ENCODE measurements around the gene TMEM263. TPM values are rescaled to one million over a fixed set of nuclear protein-coding genes. Genes with fewer than 3 reads are reported as not detected.
A peak's percentile ranks its signal among the peaks of the same experiment; 100 is the strongest.
"Not testable (repeated sequence)": the region's sequence is repeated elsewhere in the genome, so short reads cannot be mapped to it uniquely, and the experiment has no call there.

TMEM263 gene
- total RNA-seq, 8 experiments from 2014 or later = 17.1 to 96.1 (median 38.3) TPM

- in situ Hi-C loops (cut with MboI; ENCODE audit: low pct_unique_long_range_greater_than_20kb in 2 of 9, low sequenced_read_pairs in 9 of 9, unreplicated experiment in 9 of 9) = loop anchor here in 7 of 9 experiments (10.0 to 25.0 kb wide), 4 partner anchors 531 to 681 kb away; partner anchors contain the start of genes POLR3B (in 2 of the 7) and CKAP4 (in 1 of the 7)
- 0 to 43% (median 5%) methylated on average over 1 to 3 of the region's 3 CpGs; no CpG with 5 or more reads in 1 of the 10 experiments for WGBS, 10 experiments
- Histone ChIP-seq H3K4me1 (replicated peaks in 1 of 2) (peaks cover 3 to 14% of the 10 kb centered on the region in 2 donors), H3K27ac (peak overlapping the region in 1 of 2 donors; percentile 84), H3K4me3 (no peak overlapping the region)
- ATAC-seq (replicated peaks in 6 of 8) = peak in 7 of 8 experiments; percentile 15 to 57 (median 37)
These were observed 37.0 kb upstream of the TMEM263 start for GRCh38 chr12:106918746-106919145.

GRCh38 chr12:106919910-106920544 lies 35.7 kb upstream of the TMEM263 start:
- ATAC-seq (replicated peaks in 6 of 8) = peak in 2 of 8 experiments; percentile 3 to 18
- WGBS, 10 experiments = 18 to 100% (median 43%) methylated on average over 1 to 4 of the region's 4 CpGs
- peaks cover 3 to 14% of the 10 kb centered on the region in 2 donors for H3K4me1 ChIP-seq (replicated peaks in 1 of 2)
- H3K4me3 ChIP-seq = no peak overlapping the region
- H3K27ac ChIP-seq = no peak overlapping the region
- in situ Hi-C loops (cut with MboI; ENCODE audit: low pct_unique_long_range_greater_than_20kb in 2 of 9, low sequenced_read_pairs in 9 of 9, unreplicated experiment in 9 of 9) = loop anchor here in 8 of 9 experiments (10.0 to 25.0 kb wide), 4 partner anchors 533 to 683 kb away; partner anchors contain the start of genes POLR3B (in 2 of the 8) and CKAP4 (in 1 of the 8)

DNA sequence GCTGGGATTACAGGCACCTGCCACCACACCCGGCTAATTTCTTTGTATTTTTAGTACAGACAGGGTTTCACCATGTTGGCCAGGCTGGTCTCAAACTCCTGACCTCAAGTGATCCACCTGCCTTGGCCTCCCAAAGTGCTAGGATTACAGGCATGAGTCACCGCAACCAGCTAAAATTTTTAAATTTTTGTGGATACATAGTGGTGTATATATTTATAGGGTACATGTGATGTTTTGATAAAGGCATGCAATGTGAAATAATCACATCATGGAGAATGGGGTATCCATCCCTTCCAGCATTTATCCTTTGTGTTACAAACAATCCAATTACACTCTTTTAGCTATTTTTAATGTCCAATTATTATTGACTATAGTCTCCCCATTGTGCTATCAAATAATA lies 33.7 kb upstream of the TMEM263 start:
- H3K4me1 ChIP-seq (replicated peaks in 1 of 2); ATAC-seq (replicated peaks in 6 of 8); H3K4me3 ChIP-seq; H3K27ac ChIP-seq: not testable (repeated sequence)
- WGBS, 10 experiments = 0 to 100% (median 78%) methylated on average over 1 to 2 of the region's 2 CpGs; no CpG with 5 or more reads in 2 of the 10 experiments
- in situ Hi-C loops (cut with MboI; ENCODE audit: low pct_unique_long_range_greater_than_20kb in 2 of 9, low sequenced_read_pairs in 9 of 9, unreplicated experiment in 9 of 9) = loop anchor here in 7 of 9 experiments (10.0 to 25.0 kb wide), 4 partner anchors 535 to 685 kb away; partner anchors contain the start of genes POLR3B (in 2 of the 7) and CKAP4 (in 1 of the 7)

DNA sequence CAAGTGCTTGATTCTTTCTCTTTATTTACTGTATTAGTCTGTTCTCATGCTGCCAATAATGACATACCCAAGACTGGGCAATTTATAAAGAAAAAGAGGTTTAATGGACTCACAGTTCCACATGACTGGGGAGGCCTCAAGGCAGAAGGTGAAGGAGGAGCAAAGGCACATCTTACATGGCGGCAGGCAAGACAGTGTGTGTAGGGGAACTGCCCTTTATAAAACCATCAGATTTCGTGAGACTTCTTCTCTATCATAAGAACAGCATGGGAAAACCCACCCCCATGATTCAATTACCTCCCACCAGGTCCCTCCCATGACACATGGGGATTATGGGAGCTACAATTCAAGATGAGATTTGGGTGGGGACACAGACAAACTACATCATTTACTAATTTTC lies 32.1 kb upstream of the TMEM263 start:
- in situ Hi-C loops (cut with MboI; ENCODE audit: low pct_unique_long_range_greater_than_20kb in 2 of 9, low sequenced_read_pairs in 9 of 9, unreplicated experiment in 9 of 9) = loop anchor here in 7 of 9 experiments (10.0 to 25.0 kb wide), 4 partner anchors 536 to 686 kb away; partner anchors contain the start of genes POLR3B (in 2 of the 7) and CKAP4 (in 1 of the 7)
- not testable (repeated sequence) for H3K4me1 ChIP-seq (replicated peaks in 1 of 2); H3K27ac ChIP-seq; H3K4me3 ChIP-seq; ATAC-seq (replicated peaks in 6 of 8)
- WGBS, 10 experiments = 64 to 100% (median 100%) methylated on average over 1 to 2 of the region's 2 CpGs; no CpG with 5 or more reads in 2 of the 10 experiments

GRCh38 chr12:106924268-106924861 lies 31.3 kb upstream of the TMEM263 start:
- 46 to 100% (median 91%) methylated on average over 1 to 3 of the region's 3 CpGs for WGBS, 10 experiments
- peak in 2 of 8 experiments; percentile 51 to 85 for ATAC-seq (replicated peaks in 6 of 8)
- in situ Hi-C loops (cut with MboI; ENCODE audit: low pct_unique_long_range_greater_than_20kb in 2 of 9, low sequenced_read_pairs in 9 of 9, unreplicated experiment in 9 of 9) = loop anchor here in 7 of 9 experiments (10.0 to 25.0 kb wide), 4 partner anchors 537 to 687 kb away; partner anchors contain the start of genes POLR3B (in 2 of the 7) and CKAP4 (in 1 of the 7)
- Histone ChIP-seq H3K4me3 (no peak overlapping the region), H3K4me1 (replicated peaks in 1 of 2) (no peaks in the 10 kb centered on the region), H3K27ac (no peak overlapping the region)

DNA sequence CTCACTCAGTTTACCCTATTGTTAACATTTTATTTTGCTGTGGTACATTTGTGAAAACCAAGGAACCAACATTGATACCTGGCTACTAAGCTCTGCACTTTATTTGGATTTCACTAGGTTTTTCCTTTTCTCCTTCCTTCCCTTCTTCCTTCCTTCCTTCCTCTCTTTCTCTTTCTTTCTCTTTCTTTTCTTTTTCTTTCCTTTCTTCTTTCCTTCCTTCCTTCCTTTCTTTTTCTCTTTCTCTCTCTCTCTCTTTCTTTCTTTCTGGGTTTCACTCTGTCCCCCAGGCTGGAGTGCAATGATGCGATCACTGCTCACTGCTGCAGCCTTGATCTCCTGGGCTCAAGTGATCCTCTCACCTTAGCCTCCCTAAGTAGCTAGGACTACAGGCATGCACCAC lies 29.1 kb upstream of the TMEM263 start:
- in situ Hi-C loops (cut with MboI; ENCODE audit: low pct_unique_long_range_greater_than_20kb in 2 of 9, low sequenced_read_pairs in 9 of 9, unreplicated experiment in 9 of 9) = loop anchor here in 1 of 9 experiments (10.0 kb wide), 1 partner anchor 542 kb away; no protein-coding TSS in a partner anchor

GRCh38 chr12:106934277-106934676 lies 21.4 kb upstream of the TMEM263 start:
- H3K4me1 ChIP-seq (replicated peaks in 1 of 2) = no peaks in the 10 kb centered on the region
- no peak overlapping the region for H3K27ac ChIP-seq
- in situ Hi-C loops (cut with MboI; ENCODE audit: low pct_unique_long_range_greater_than_20kb in 2 of 9, low sequenced_read_pairs in 9 of 9, unreplicated experiment in 9 of 9) = no loop called here
- WGBS, 10 experiments = 0 to 100% (median 80%) methylated on average over 1 to 3 of the region's 3 CpGs
- ATAC-seq (replicated peaks in 6 of 8) = no peak
- H3K4me3 ChIP-seq = no peak overlapping the region

More for the DNA sequence above, 29.1 kb upstream of the TMEM263 start:
- H3K27ac ChIP-seq = no peak overlapping the region
- no peaks in the 10 kb centered on the region for H3K4me1 ChIP-seq (replicated peaks in 1 of 2)
- WGBS, 10 experiments = 67 to 100% (median 96%) methylated on average over 1 of the region's 1 CpG; no CpG with 5 or more reads in 2 of the 10 experiments
- H3K4me3 ChIP-seq = no peak overlapping the region
- ATAC-seq (replicated peaks in 6 of 8) = no peak

- Histone ChIP-seq H3K27ac (no peak overlapping the region), H3K4me3 (no peak overlapping the region), H3K4me1 (replicated peaks in 1 of 2) (no peaks in the 10 kb centered on the region)
- in situ Hi-C loops (cut with MboI; ENCODE audit: low pct_unique_long_range_greater_than_20kb in 2 of 9, low sequenced_read_pairs in 9 of 9, unreplicated experiment in 9 of 9) = no loop called here
- WGBS, 10 experiments = 43 to 94% (median 74%) methylated on average over 1 to 5 of the region's 6 CpGs
- no peak for ATAC-seq (replicated peaks in 6 of 8)
These were observed 14.1 kb upstream of the TMEM263 start for GRCh38 chr12:106941481-106942156.

- in situ Hi-C loops (cut with MboI; ENCODE audit: low pct_unique_long_range_greater_than_20kb in 2 of 9, low sequenced_read_pairs in 9 of 9, unreplicated experiment in 9 of 9) = no loop called here
- H3K4me1 ChIP-seq (replicated peaks in 1 of 2) = no peaks in the 10 kb centered on the region
- no peak for ATAC-seq (replicated peaks in 6 of 8)
- WGBS, 10 experiments = 58 to 100% (median 82%) methylated on average over 1 to 2 of the region's 2 CpGs; no CpG with 5 or more reads in 2 of the 10 experiments
- H3K4me3 ChIP-seq = no peak overlapping the region
- H3K27ac ChIP-seq = no peak overlapping the region
These were observed 12.9 kb upstream of the TMEM263 start for GRCh38 chr12:106942775-106943174.

DNA sequence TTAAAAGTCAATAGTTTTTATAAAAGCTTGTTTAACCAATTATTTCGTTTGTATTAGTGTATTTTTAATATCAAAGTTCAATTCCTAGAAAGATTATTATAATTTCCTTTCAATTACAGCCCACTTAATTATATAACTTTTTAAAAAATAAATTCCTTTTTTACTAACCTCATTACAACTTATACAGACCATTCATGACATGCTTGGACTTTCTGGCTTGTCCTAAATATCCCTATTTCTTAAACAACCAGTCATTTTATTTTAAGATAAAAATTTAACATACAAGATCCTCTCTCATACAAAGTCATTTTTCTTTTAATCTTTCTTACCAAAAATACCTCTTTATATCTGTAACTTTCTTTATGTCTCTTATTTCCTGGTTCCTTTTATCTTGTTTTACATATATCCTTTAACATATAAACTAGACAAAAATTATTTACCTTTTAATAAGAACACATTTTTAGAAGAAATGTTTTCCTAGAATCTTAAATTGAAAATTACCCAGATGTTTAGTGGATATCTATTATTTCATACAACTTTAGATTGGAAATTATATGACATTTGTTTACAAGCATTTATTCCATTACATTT lies 10.4 kb upstream of the TMEM263 start:
- Histone ChIP-seq H3K4me1 (replicated peaks in 1 of 2) (no peaks in the 10 kb centered on the region), H3K4me3 (no peak overlapping the region), H3K27ac (no peak overlapping the region)
- WGBS, 10 experiments = 0 to 19% (median 0%) methylated on average over 1 of the region's 1 CpG; no CpG with 5 or more reads in 1 of the 10 experiments
- in situ Hi-C loops (cut with MboI; ENCODE audit: low pct_unique_long_range_greater_than_20kb in 2 of 9, low sequenced_read_pairs in 9 of 9, unreplicated experiment in 9 of 9) = no loop called here
- ATAC-seq (replicated peaks in 6 of 8) = no peak

DNA sequence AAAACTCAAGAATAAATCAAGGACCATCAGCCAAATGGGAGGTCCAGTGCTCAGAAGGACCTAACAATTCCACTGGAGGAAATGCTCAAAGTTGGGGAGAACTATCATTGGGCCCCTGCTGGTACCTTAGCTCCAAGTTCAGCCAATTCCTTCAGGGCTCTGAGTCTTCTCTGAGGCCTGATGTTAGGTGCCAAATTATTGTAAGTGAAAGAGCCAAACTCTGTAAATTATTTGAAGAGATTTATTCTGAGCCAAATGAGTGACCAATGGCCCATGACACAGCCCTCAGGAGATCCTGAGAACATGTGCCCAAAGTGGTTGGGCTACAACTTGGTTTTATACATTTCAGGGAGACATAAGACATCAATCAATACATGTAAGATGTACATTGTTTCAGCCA lies 8.2 kb upstream of the TMEM263 start:
- no peak for ATAC-seq (replicated peaks in 6 of 8)
- in situ Hi-C loops (cut with MboI; ENCODE audit: low pct_unique_long_range_greater_than_20kb in 2 of 9, low sequenced_read_pairs in 9 of 9, unreplicated experiment in 9 of 9) = no loop called here
- no peak overlapping the region for H3K4me3 ChIP-seq
- H3K27ac ChIP-seq = no peak overlapping the region
- H3K4me1 ChIP-seq (replicated peaks in 1 of 2) = no peaks in the 10 kb centered on the region

- Histone ChIP-seq H3K4me1 (replicated peaks in 1 of 2) (peaks cover 4 to 5% of the 10 kb centered on the region in 2 donors), H3K4me3 (no peak overlapping the region), H3K27ac (no peak overlapping the region)
- no peak for ATAC-seq (replicated peaks in 6 of 8)
- in situ Hi-C loops (cut with MboI; ENCODE audit: low pct_unique_long_range_greater_than_20kb in 2 of 9, low sequenced_read_pairs in 9 of 9, unreplicated experiment in 9 of 9) = no loop called here
- 39 to 100% (median 75%) methylated on average over 1 to 5 of the region's 5 CpGs; no CpG with 5 or more reads in 1 of the 10 experiments for WGBS, 10 experiments
These were observed 5.1 kb upstream of the TMEM263 start for GRCh38 chr12:106950591-106950990.
